K562 (cell line): Measurements from ENCODE around the gene SKIC2. TPM values are rescaled to one million over a fixed set of nuclear protein-coding genes. Genes with fewer than 3 reads are reported as not detected.

ENCODE experiments used
- ARNT ChIP-seq, 2 experiments: fragments of 450-650 bp; IDR thresholded peaks; 2 replicates each; pipeline ENCODE4 v1.6.1; 2016; ENCODE audit warnings: mild to moderate bottlenecking in 1 of 2
- ATF2 ChIP-seq: sonication (generic); formaldehyde crosslinking; IDR thresholded peaks from 2 replicates; pipeline ENCODE4 v1.8.1; 2022; ENCODE audit warnings: missing genetic modification reagents
- CBFB ChIP-seq: sonication (generic); formaldehyde crosslinking; IDR thresholded peaks from 2 replicates; pipeline ENCODE4 v1.4.0; 2020; ENCODE audit warnings: mild to moderate bottlenecking, missing genetic modification reagents
- CCAR2 ChIP-seq: fragments of 200-400 bp; formaldehyde crosslinking; IDR thresholded peaks from 2 replicates; pipeline ENCODE4 v1.6.1; 2017; ENCODE audit warnings: mild to moderate bottlenecking, low read depth, low read length
- CLOCK ChIP-seq: fragments of 250-450 bp; sonication (Bioruptor Pico); IDR thresholded peaks from 2 replicates; pipeline ENCODE4 v1.4.0; 2020; ENCODE audit warnings: mild to moderate bottlenecking, moderate library complexity, borderline replicate concordance
- CTCF ChIP-seq, 3 experiments: IDR thresholded peaks in 2 of 3; conservative IDR thresholded peaks in 1 of 3; 2 replicates each; pipeline ENCODE4 v1.5.1; 2011 to 2012; ENCODE audit warnings: low read length in 3 of 3, mild to moderate bottlenecking in 3 of 3, control low read depth in 2 of 3, improper control_type of control experiment in 1 of 3, inconsistent platforms in 1 of 3, low read depth in 1 of 3, mixed read lengths in 1 of 3, moderate library complexity in 1 of 3; ENCODE audit not compliant: insufficient read depth in 2 of 3
- DPF2 ChIP-seq: fragments of 450-650 bp; IDR thresholded peaks from 2 replicates; pipeline ENCODE4 v1.6.1; 2016
- NFIC ChIP-seq: fragments of 450-650 bp; IDR thresholded peaks from 2 replicates; pipeline ENCODE4 v1.6.1; 2017; ENCODE audit warnings: mild to moderate bottlenecking, inconsistent platforms
- NR2C2 ChIP-seq, 2 experiments: fragments of 200-800 bp in 1 of 2; sonication (Bioruptor generic) in 1 of 2; sonication (generic) in 1 of 2; formaldehyde crosslinking in 1 of 2; IDR thresholded peaks; 2 replicates each; pipeline versions ENCODE4 v1.6.1 to v1.8.0; 2016 to 2022; ENCODE audit warnings: mild to moderate bottlenecking in 1 of 2, missing compliant biosample characterization in 1 of 2, missing genetic modification characterization in 1 of 2, missing genetic modification reagents in 1 of 2
- POLR2B ChIP-seq: fragments of 450-650 bp; IDR thresholded peaks from 2 replicates; pipeline ENCODE4 v1.6.1; 2018; ENCODE audit warnings: low read depth; ENCODE audit not compliant: partially characterized antibody
- PURB ChIP-seq: sonication (generic); formaldehyde crosslinking; IDR thresholded peaks from 2 replicates; pipeline ENCODE4 v1.9.0; 2021; ENCODE audit warnings: low read depth, mild to moderate bottlenecking, missing genetic modification reagents
- RBM15 ChIP-seq: fragments of 200-400 bp; formaldehyde crosslinking; IDR thresholded peaks from 2 replicates; pipeline ENCODE4 v1.6.1; 2018; ENCODE audit warnings: mild to moderate bottlenecking, low read length, moderate library complexity; ENCODE audit not compliant: insufficient read depth
- RERE ChIP-seq: sonication (generic); formaldehyde crosslinking; IDR thresholded peaks from 2 replicates; pipeline ENCODE4 v1.8.0; 2023; ENCODE audit warnings: missing genetic modification reagents, mild to moderate bottlenecking, borderline replicate concordance
- ZNF124 ChIP-seq: sonication (generic); formaldehyde crosslinking; IDR thresholded peaks from 2 replicates; pipeline ENCODE4 v1.8.1; 2022; ENCODE audit warnings: missing genetic modification reagents
- ZNF134 ChIP-seq: fragments of 250-450 bp; sonication (Bioruptor Pico); conservative IDR thresholded peaks from 2 replicates; pipeline ENCODE4 v1.4.0; 2020
- ZNF174 ChIP-seq: fragments of 250-450 bp; sonication (Bioruptor Pico); IDR thresholded peaks from 2 replicates; pipeline ENCODE4 v1.4.0; 2020; ENCODE audit warnings: mild to moderate bottlenecking
- polyA plus RNA-seq, 8 experiments: library from polyadenylated mRNA; depleted of rRNA in 4 of 8; stranded (reverse) in 5 of 8; unstranded in 3 of 8; fragments of >200 nt; fragmentation: Nextera tagmentation in 2 of 8; fragmentation: Illumina TruSeq in 1 of 8; extraction: Ambion mirVana in 2 of 8; extraction: Trizol in 1 of 8; gene quantifications; 2 replicates each; pipeline versions ENCODE4 v1.2.1 to v1.2.3, GENCODE V29; 2011 to 2014; ENCODE audit warnings: inconsistent platforms in 1 of 8, missing spikeins in 1 of 8
- total RNA-seq, 7 experiments: library from RNA; depleted of rRNA in 6 of 7; stranded (reverse); fragments of >200 nt in 6 of 7; fragmentation: Illumina TruSeq in 2 of 7; extraction: Trizol in 2 of 7; gene quantifications; 2 replicates each; pipeline versions ENCODE4 v1.2.1 to v1.2.3, GENCODE V29; 2011 to 2021; ENCODE audit warnings: low replicate concordance in 1 of 7

SKIC2 gene
- total and polyA plus RNA-seq, 9 of the 15 experiments (the other 6 are each of a cell fraction or from before 2014, with no cell fraction given): 3.3 to 94.6 (median 38.8) TPM

GRCh38 chr6:31972709-31973350, 13.9 kb downstream of the SKIC2 start (continued):
- TF ChIP-seq ARNT (IDR thresholded peaks at IDR 0.05) (peak; percentile 24 to 51; a peak in 2 of 4 replicates), RBM15 (no peak), NR2C2 (CRISPR knock-in tag; IDR thresholded peaks at IDR 0.05) (no peak; the same call in none of the 2 replicates), NR2C2 (tag; IDR thresholded peaks at IDR 0.05) (0 out of 2 replicates have a peak, but pooled peaks have one; percentile 72), DPF2 (peak; percentile 80), ZNF134 (CRISPR knock-in tag) (peak; percentile 22; the same call in 1 of the 2 replicates), PURB (CRISPR knock-in tag) (no peak; the same call in 1 of the 2 replicates), CCAR2 (no peak), POLR2B (peak; percentile 81), CBFB (no peak; the same call in 1 of the 2 replicates), NFIC (no peak), ATF2 (CRISPR knock-in tag) (no peak), CLOCK (CRISPR knock-in tag) (no peak), ZNF174 (CRISPR knock-in tag) (no peak), ZNF124 (no peak), CTCF (IDR thresholded peaks at IDR 0.05 in 2 of 3, conservative IDR thresholded peaks at IDR 0.05 in 1 of 3; ENCODE audit: insufficient read depth in 2 of 3, low read depth in 1 of 3, low read length in 3 of 3) (no peak), RERE (CRISPR knock-in tag) (0 out of 2 replicates have a peak, but pooled peaks have one; percentile 47)
